A549 treated with AZD2906 at 1 μM for 4 hours (cell line): ENCODE results near the gene DENND6A. TPM values are rescaled to one million over a fixed set of nuclear protein-coding genes. Genes with fewer than 3 reads are reported as not detected.

Experiments
- total RNA-seq: library from RNA; stranded (reverse); fragments of 200-300 nt; extraction: Qiagen RNA extraction; gene quantifications from 5 replicates; pipeline ENCODE4 v1.2.3, GENCODE V29; 2022

The DENND6A gene, protein sequence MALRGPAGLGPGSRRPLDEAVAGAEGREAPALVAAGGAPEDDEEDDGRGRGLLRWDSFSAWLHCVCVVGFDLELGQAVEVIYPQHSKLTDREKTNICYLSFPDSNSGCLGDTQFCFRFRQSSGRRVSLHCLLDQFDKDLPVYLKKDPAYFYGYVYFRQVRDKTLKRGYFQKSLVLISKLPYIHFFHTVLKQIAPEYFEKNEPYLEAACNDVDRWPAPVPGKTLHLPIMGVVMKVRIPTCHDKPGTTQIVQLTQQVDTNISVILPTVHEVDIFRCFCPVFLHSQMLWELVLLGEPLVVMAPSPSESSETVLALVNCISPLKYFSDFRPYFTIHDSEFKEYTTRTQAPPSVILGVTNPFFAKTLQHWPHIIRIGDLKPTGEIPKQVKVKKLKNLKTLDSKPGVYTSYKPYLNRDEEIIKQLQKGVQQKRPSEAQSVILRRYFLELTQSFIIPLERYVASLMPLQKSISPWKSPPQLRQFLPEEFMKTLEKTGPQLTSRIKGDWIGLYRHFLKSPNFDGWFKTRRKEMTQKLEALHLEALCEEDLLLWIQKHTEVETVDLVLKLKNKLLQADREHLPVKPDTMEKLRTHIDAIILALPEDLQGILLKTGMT
- total RNA-seq = 5.9 to 9.9 TPM (median 7.1 TPM) in 5 replicates

DNA sequence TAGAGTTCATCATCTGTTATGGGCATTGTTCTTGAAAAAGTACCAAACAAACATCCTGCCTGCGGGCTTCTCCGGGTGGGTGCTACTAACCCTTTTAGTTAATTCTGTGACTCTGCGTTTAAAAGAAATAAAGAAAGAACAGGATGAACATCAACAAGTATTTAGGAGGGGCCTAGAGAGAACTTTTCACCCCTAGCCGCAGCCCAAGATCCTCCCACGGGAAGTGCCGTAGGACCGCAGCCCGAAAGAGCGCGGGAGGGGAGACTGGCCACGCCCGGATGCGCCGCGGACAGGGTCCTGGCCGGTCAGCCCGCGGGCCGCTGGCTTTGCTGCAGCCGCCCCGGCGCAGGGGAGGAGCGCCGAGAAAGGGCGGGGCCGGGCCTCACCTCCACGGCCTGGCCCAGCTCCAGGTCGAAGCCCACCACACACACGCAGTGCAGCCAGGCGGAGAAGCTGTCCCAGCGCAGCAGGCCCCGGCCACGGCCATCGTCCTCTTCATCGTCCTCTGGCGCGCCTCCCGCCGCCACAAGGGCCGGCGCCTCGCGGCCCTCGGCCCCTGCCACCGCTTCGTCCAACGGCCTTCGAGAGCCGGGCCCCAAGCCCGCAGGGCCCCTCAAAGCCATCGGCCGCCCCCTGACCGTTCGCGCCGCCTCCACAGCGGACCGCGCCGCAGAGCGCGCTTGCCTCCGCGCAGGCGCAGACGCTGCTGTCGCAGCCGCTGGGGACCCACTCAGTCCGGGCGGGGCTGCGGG, at the start of gene DENND6A:
DENND6A (minus strand) TSS at position 682 of the 752 bp plus-strand sequence; CDS start at position 623, 59 bp downstream.

DNA sequence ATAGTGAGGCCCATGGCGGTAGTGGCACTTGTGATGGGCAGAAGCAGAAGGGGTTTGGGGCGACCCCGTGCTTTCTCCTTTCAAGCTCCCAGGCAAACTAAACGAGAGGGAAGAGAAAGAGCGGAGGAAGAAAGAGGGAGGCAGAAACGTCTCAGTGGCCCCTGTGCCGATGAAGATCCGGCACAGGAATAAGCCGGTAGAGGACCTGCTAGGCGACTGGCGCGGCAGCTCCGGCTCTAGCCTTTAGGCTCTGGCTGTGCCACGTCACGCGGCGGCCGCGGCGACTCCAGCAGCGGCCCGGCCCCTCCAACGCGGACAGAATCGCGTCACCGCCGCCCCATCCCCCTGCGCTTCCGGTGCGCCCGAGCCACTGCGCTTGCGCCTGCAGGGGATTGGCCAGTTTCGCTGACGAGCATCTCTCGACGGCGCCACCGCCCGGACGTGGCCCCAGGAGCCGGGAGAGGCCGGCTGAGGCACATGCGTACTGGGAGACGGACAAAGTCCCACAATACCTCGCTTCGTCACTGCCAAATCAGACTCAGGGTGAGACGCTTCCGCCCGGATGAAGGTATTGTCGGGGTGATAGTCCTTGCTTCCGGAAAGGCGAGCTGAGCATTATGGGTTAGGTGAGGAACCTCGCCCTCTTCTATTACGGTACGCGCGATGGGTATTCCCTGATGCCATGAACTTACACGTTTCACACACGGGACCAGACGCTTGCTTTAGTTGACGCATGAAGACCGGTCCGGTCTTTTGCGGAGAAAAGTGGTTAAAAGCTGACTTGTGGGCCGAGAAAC, 95.6 kb downstream of the DENND6A start, which contains the start of gene ARF4:
ARF4 (minus strand) TSS at position 218 of the 797 bp plus-strand sequence; CDS start at position 14, 204 bp downstream.

Other genes starting within 250 kb of the DENND6A start
- gene DNAH12, start 148.7 kb downstream of the DENND6A start, total RNA-seq = 0.08 to 0.16 TPM (median 0.08 TPM) in 4 of 5 replicates, not detected in the other
- gene PDE12, start 136.8 kb downstream of the DENND6A start, total RNA-seq = 13.8 to 16.2 TPM (median 15.3 TPM) in 5 replicates
- gene ARF4, start 95.7 kb downstream of the DENND6A start, total RNA-seq = 151 to 171 TPM (median 160 TPM) in 5 replicates
- 17.4 to 22.7 TPM (median 21.8 TPM) in 5 replicates for gene SLMAP, start 63.2 kb upstream of the DENND6A start, total RNA-seq